HL-60 (cell line): ENCODE data around the gene SYT13.

ENCODE experiments used
- DNase-seq, 2 experiments: peaks; one replicate each; pipeline ENCODE4 v3.0.0-alpha.2; 2010 to 2020; ENCODE audit warnings: low read depth in 1 of 2, low spot score in 1 of 2
- H3K27ac ChIP-seq: fragments of 250-450 bp; sonication (Bioruptor Pico); replicated peaks from 2 replicates; pipeline ENCODE4 v1.5.1; 2020; ENCODE audit warnings: mild to moderate bottlenecking, moderate library complexity
- H3K27me3 ChIP-seq: fragments of 250-450 bp; sonication (Bioruptor Pico); 2 replicates; pipeline ENCODE4 v1.5.1; 2021; ENCODE audit warnings: mild to moderate bottlenecking, moderate library complexity; ENCODE audit not compliant: insufficient read depth, poor library complexity, severe bottlenecking
- H3K4me3 ChIP-seq: replicated peaks from 2 replicates; pipeline ENCODE4 v1.5.1; 2011; ENCODE audit warnings: mild to moderate bottlenecking, control low read depth, low read length; ENCODE audit not compliant: insufficient read depth
- GABPA ChIP-seq: IDR thresholded peaks from 2 replicates; pipeline ENCODE4 v1.6.1; 2012; ENCODE audit warnings: low read depth
- POLR2AphosphoS5 ChIP-seq: IDR thresholded peaks from 2 replicates; pipeline ENCODE4 v1.6.1; 2012; ENCODE audit warnings: low read depth
- REST ChIP-seq: IDR thresholded peaks from 2 replicates; pipeline ENCODE4 v1.6.1; 2012; ENCODE audit warnings: low read depth; ENCODE audit not compliant: insufficient replicate concordance
- SPI1 ChIP-seq: IDR thresholded peaks from 2 replicates; pipeline ENCODE4 v1.6.1; 2012; ENCODE audit warnings: low read depth, mild to moderate bottlenecking, borderline replicate concordance
- TF ChIP-seq, protein P1 (sequence below): IDR thresholded peaks from one replicate; pipeline ENCODE4 v1.5.1; 2011; ENCODE audit warnings: low read length, control low read depth, inconsistent platforms; ENCODE audit not compliant: insufficient read depth

Gene SYT13

DNA sequence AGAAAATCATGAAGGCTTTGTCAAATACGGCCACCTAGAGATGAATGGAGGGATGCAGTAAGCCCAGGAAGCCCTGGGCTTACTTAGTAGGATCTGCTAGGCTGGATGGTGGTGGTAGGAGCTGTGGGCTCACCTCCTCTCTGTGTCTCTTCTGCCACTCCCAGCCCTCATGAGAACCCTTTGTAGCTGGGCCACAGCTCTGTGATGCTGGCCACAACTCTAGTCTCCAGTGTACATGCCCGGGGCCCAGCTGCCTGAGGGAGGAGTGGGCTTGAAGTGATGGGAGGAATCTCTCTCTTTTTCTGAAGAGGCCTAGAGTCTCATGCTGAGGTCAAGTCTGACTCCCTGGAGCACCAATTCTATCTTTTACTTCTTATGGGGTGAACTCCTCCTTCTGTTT is 32.4 kb upstream of the SYT13 start:
- DNase-seq: no peak
- TF ChIP-seq SPI1: no peak
- TF ChIP-seq GABPA: no peak
- TF ChIP-seq REST: no peak
- TF ChIP-seq, protein P1, sequence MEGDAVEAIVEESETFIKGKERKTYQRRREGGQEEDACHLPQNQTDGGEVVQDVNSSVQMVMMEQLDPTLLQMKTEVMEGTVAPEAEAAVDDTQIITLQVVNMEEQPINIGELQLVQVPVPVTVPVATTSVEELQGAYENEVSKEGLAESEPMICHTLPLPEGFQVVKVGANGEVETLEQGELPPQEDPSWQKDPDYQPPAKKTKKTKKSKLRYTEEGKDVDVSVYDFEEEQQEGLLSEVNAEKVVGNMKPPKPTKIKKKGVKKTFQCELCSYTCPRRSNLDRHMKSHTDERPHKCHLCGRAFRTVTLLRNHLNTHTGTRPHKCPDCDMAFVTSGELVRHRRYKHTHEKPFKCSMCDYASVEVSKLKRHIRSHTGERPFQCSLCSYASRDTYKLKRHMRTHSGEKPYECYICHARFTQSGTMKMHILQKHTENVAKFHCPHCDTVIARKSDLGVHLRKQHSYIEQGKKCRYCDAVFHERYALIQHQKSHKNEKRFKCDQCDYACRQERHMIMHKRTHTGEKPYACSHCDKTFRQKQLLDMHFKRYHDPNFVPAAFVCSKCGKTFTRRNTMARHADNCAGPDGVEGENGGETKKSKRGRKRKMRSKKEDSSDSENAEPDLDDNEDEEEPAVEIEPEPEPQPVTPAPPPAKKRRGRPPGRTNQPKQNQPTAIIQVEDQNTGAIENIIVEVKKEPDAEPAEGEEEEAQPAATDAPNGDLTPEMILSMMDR: no peak
- TF ChIP-seq POLR2AphosphoS5: no peak
- no peak overlapping the region for H3K4me3 ChIP-seq
- H3K27ac ChIP-seq: no peak overlapping the region
- peaks cover 7% of the 10 kb centered on the region for H3K27me3 ChIP-seq

- Histone ChIP-seq H3K27me3 (peaks cover 11% of the 10 kb centered on the region), H3K4me3 (no peak overlapping the region), H3K27ac (no peak overlapping the region)
- DNase-seq: no peak
- TF ChIP-seq, protein P1: no peak
- TF ChIP-seq GABPA (no peak), REST (no peak), POLR2AphosphoS5 (no peak), SPI1 (no peak)
Observed at GRCh38 chr11:45316258-45316657, 30.1 kb upstream of the SYT13 start.

DNA sequence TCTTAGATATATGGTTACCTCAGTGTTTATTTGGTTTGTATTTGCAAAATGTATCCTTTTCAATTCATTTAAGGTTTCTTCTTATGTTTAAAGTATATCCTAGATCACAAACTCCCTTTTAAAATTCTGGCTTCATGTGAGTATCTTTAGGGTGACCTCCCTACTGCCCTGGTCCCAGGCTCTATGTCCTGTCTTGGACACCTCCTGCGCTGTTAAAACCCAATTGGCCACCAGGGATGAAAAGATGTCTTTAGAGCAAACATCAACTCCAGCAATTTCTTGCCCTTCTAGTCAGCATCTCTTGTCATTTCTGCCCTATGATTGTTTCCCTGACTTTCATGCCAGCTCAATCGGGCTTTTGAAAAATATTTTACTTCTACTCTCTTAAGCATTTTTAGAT is 28.8 kb upstream of the SYT13 start:
- TF ChIP-seq REST (no peak), GABPA (no peak), POLR2AphosphoS5 (no peak), SPI1 (no peak)
- TF ChIP-seq, protein P1: no peak
- H3K4me3 ChIP-seq: no peak overlapping the region
- H3K27me3 ChIP-seq: peaks cover 11% of the 10 kb centered on the region
- no peak for DNase-seq
- no peak overlapping the region for H3K27ac ChIP-seq
